A549 treated with dexamethasone at 1 μM for 4 hours (cell line): ENCODE results near the gene ZNF615. TPM values are rescaled to one million over a fixed set of nuclear protein-coding genes. Genes with fewer than 3 reads are reported as not detected.

Experiments
- total RNA-seq: library from RNA; stranded (reverse); fragments of 200-300 nt; extraction: Qiagen RNA extraction; gene quantifications from 5 replicates; pipeline ENCODE4 v1.2.3, GENCODE V29; 2022

ZNF615 gene
- total RNA-seq = 3.1 to 5.1 TPM (median 4.5 TPM) in 5 replicates

GRCh38 chr19:52007806-52008557 lies at the start of gene ZNF615:
ZNF615 (minus strand) TSS chr19:52008211; CDS start chr19:52003711, 4,500 bp downstream.

GRCh38 chr19:52048555-52049501 lies 40.8 kb upstream of the ZNF615 start, which contains the start of gene ZNF432:
ZNF432 (minus strand) TSS chr19:52048838; CDS start chr19:52046868, 1,970 bp downstream.

GRCh38 chr19:52028027-52028779 lies 20.2 kb upstream of the ZNF615 start, which contains the start of gene ZNF614:
ZNF614 (minus strand) TSS chr19:52028379; CDS start chr19:52025745, 2,634 bp downstream.

GRCh38 chr19:51986309-51987291 lies 21.4 kb downstream of the ZNF615 start, which contains the start of gene ZNF350:
ZNF350 (minus strand) TSS chr19:51986840; CDS start chr19:51974360, 12,480 bp downstream.

Other genes with a start within 250 kb of the ZNF615 start
- gene FPR2, start 247.0 kb downstream of the ZNF615 start, total RNA-seq = not detected in 5 replicates
- not detected in 5 replicates for gene FPR3, start 213.1 kb downstream of the ZNF615 start, total RNA-seq
- 0.06 to 0.13 TPM (median 0.09 TPM) in 4 of 5 replicates, not detected in the other for gene ZNF577, start 120.3 kb downstream of the ZNF615 start, total RNA-seq
- 0.16 to 0.29 TPM (median 0.20 TPM) in 5 replicates for gene ZNF649, start 103.2 kb downstream of the ZNF615 start, total RNA-seq
- gene ZNF613, start 80.7 kb downstream of the ZNF615 start, total RNA-seq = 1.2 to 2.0 TPM (median 1.2 TPM) in 5 replicates
- 3.6 to 6.0 TPM (median 5.3 TPM) in 5 replicates for gene ZNF350, start 21.4 kb downstream of the ZNF615 start, total RNA-seq
- 3.0 to 3.8 TPM (median 3.2 TPM) in 5 replicates for gene ZNF614, start 20.2 kb upstream of the ZNF615 start, total RNA-seq
- gene ZNF432, start 40.6 kb upstream of the ZNF615 start, total RNA-seq = 1.1 to 2.0 TPM (median 1.8 TPM) in 5 replicates
- 1.7 to 2.5 TPM (median 2.0 TPM) in 5 replicates for gene ZNF841, start 87.6 kb upstream of the ZNF615 start, total RNA-seq
- 0.78 to 1.1 TPM (median 1.1 TPM) in 5 replicates for gene ZNF616, start 131.7 kb upstream of the ZNF615 start, total RNA-seq
- gene ZNF836, start 163.4 kb upstream of the ZNF615 start, total RNA-seq = 0.61 to 1.3 TPM (median 0.98 TPM) in 5 replicates
- 207 to 293 TPM (median 288 TPM) in 5 replicates for gene PPP2R1A, start 181.8 kb upstream of the ZNF615 start, total RNA-seq